Testis (tissue), 2 donors: ENCODE data around the gene OR51B2.

Experiments
- CTCF ChIP-seq, 3 experiments: fragments of 450-650 bp in 2 of 3; fragments of 200-600 bp in 1 of 3; sonication (generic) in 1 of 3; IDR thresholded peaks; one replicate each; pipeline ENCODE4 v1.5.1; 2016 to 2019; ENCODE audit warnings: antibody characterized with exemption in 3 of 3, mild to moderate bottlenecking in 2 of 3, moderate library complexity in 1 of 3
- POLR2A ChIP-seq: fragments of 450-650 bp; IDR thresholded peaks from one replicate; pipeline ENCODE4 v1.6.1; 2017; ENCODE audit warnings: antibody characterized with exemption, mild to moderate bottlenecking, moderate library complexity

- no peak for TF ChIP-seq CTCF (IDR thresholded peaks at IDR 0.05)
- TF ChIP-seq POLR2A = no peak
These were observed 34.0 kb downstream of the OR51B2 start for GRCh38 chr11:5290106-5290505.
